NCI-H446 treated with DMSO at 0.1 percent for 48 hours (cell line): Measurements from ENCODE around the gene ARMC2.
"Not testable (repeated sequence)": the region's sequence is repeated elsewhere in the genome, so short reads cannot be mapped to it uniquely, and the experiment has no call there.

Experiments
- DNase-seq: peaks from one replicate; lab custom pipeline; 2025; lab: John Stamatoyannopoulos, UW

Gene ARMC2

GRCh38 chr6:108848116-108848868 is at the start of gene ARMC2:
Gene ARMC2 (plus strand): TSS chr6:108848422. CDS start chr6:108854268, 5,846 bp downstream.
- peak; percentile 63 for DNase-seq

GRCh38 chr6:108798670-108799353 is 49.4 kb upstream of the ARMC2 start:
- DNase-seq, result no peak

GRCh38 chr6:108799354-108799717 is 48.9 kb upstream of the ARMC2 start:
- no peak for DNase-seq

GRCh38 chr6:108799791-108800190 is 48.4 kb upstream of the ARMC2 start:
- DNase-seq, result no peak

GRCh38 chr6:108800427-108800864 is 47.8 kb upstream of the ARMC2 start:
- DNase-seq, result no peak

- DNase-seq, result no peak
These were observed 46.9 kb upstream of the ARMC2 start for GRCh38 chr6:108801366-108801765.

GRCh38 chr6:108803982-108804490 is 44.2 kb upstream of the ARMC2 start:
- no peak for DNase-seq

- DNase-seq, result no peak
These were observed 43.3 kb upstream of the ARMC2 start for GRCh38 chr6:108804956-108805355.

- DNase-seq, result no peak
These were observed 42.5 kb upstream of the ARMC2 start for GRCh38 chr6:108805611-108806167.

- DNase-seq, result no peak
These were observed 42.1 kb upstream of the ARMC2 start for GRCh38 chr6:108806171-108806570.

GRCh38 chr6:108806665-108807064 is 41.6 kb upstream of the ARMC2 start:
- no peak for DNase-seq

GRCh38 chr6:108807928-108808327 is 40.3 kb upstream of the ARMC2 start:
- no peak for DNase-seq

GRCh38 chr6:108809211-108809610 is 39.0 kb upstream of the ARMC2 start:
- no peak for DNase-seq

- no peak for DNase-seq
These were observed 38.1 kb upstream of the ARMC2 start for GRCh38 chr6:108810057-108810643.

- DNase-seq, result no peak
These were observed 36.7 kb upstream of the ARMC2 start for GRCh38 chr6:108811490-108811889.

- not testable (repeated sequence) for DNase-seq
These were observed 35.0 kb upstream of the ARMC2 start for GRCh38 chr6:108813218-108813617.

- DNase-seq, result not testable (repeated sequence)
These were observed 30.9 kb upstream of the ARMC2 start for GRCh38 chr6:108817276-108817675.

GRCh38 chr6:108820006-108820405 is 28.2 kb upstream of the ARMC2 start:
- no peak for DNase-seq

- DNase-seq, result no peak
These were observed 25.8 kb upstream of the ARMC2 start for GRCh38 chr6:108822401-108822800.

- no peak for DNase-seq
These were observed 22.9 kb upstream of the ARMC2 start for GRCh38 chr6:108825326-108825725.

GRCh38 chr6:108831104-108831503 is 17.1 kb upstream of the ARMC2 start:
- DNase-seq, result no peak

- no peak for DNase-seq
These were observed 15.5 kb upstream of the ARMC2 start for GRCh38 chr6:108832738-108833137.
